Upper lobe of left lung (tissue), 6 donors: ENCODE data around the gene LAMC2. TPM values are rescaled to one million over a fixed set of nuclear protein-coding genes. Genes with fewer than 3 reads are reported as not detected.

Experiments used
- ATAC-seq, 2 donors: fragments of 200-7000 bp; cut with Tn5 transposase; one replicate each; pipeline ENCODE4 v1.9.1; 2022; ENCODE audit warnings: mild to moderate bottlenecking in 2 of 2, moderate library complexity in 2 of 2; ENCODE audit not compliant: low FRiP score in 2 of 2
- DNase-seq, 2 donors: peaks; one replicate each; pipeline ENCODE4 v3.0.0-alpha.2; 2019 to 2020
- H3K27ac ChIP-seq, 4 donors: fragments of 200-600 bp; sonication (generic); one replicate each; pipeline ENCODE4 v1.5.1; 2016 to 2019
- H3K27me3 ChIP-seq, 4 donors: fragments of 200-600 bp; sonication (generic); one replicate each; pipeline ENCODE4 v1.5.1; 2017 to 2019
- H3K36me3 ChIP-seq, 4 donors: fragments of 200-600 bp; sonication (generic); one replicate each; pipeline ENCODE4 v1.5.1; 2016 to 2019
- H3K4me1 ChIP-seq, 4 donors: fragments of 200-600 bp; sonication (generic); one replicate each; pipeline ENCODE4 v1.5.1; 2018 to 2019
- H3K4me3 ChIP-seq, 4 donors: fragments of 200-600 bp; sonication (generic); one replicate each; pipeline ENCODE4 v1.5.1; 2017 to 2019; ENCODE audit warnings: mild to moderate bottlenecking in 2 of 4, moderate library complexity in 1 of 4
- H3K9me3 ChIP-seq, 4 donors: fragments of 200-600 bp; sonication (generic); one replicate each; pipeline ENCODE4 v1.5.1; 2018 to 2019
- CTCF ChIP-seq, 6 experiments: fragments of 450-650 bp in 4 of 6; fragments of 200-600 bp in 2 of 6; sonication (generic) in 2 of 6; IDR thresholded peaks; one replicate each; pipeline ENCODE4 v1.5.1; 2016 to 2019; ENCODE audit warnings: antibody characterized with exemption in 6 of 6
- EP300 ChIP-seq, 4 donors: sonication (generic); formaldehyde crosslinking; IDR thresholded peaks; one replicate each; pipeline ENCODE4 v1.5.1; 2017; ENCODE audit warnings: antibody characterized with exemption in 4 of 4, control low read depth in 2 of 4
- POLR2A ChIP-seq, 4 donors: fragments of 450-650 bp; IDR thresholded peaks; one replicate each; pipeline ENCODE4 v1.5.1; 2016 to 2017; ENCODE audit warnings: antibody characterized with exemption in 4 of 4, mild to moderate bottlenecking in 2 of 4
- POLR2AphosphoS5 ChIP-seq, 2 donors: sonication (generic); formaldehyde crosslinking; IDR thresholded peaks; one replicate each; pipeline ENCODE4 v1.5.1; 2017; ENCODE audit warnings: antibody characterized with exemption in 2 of 2
- WGBS, 2 donors: methylation state at CpG; one replicate each; pipeline ENCODE4 v1.1.5; 2017 to 2018; 5-methylcytosine and 5-hydroxymethylcytosine counted together
- total RNA-seq, 6 donors: library from RNA; depleted of rRNA in 4 of 6; stranded (reverse); fragments of >200 nt in 4 of 6; gene quantifications; one replicate each; pipeline versions ENCODE4 v1.1.0 to v1.2.1, GENCODE V29; 2016 to 2021
- donor health status: DM: no; HTN: no; CAD: no; lungs with moderate emphysema.
- donor health status: DM: no; HTN: yes; CAD: no; lungs with severe emphysema.

Gene LAMC2
- total RNA-seq, 6 donors from 2014 or later: 10.5 to 74.6 (median 46.1) TPM

- peaks cover 9 to 15% (median 13%) of the 10 kb centered on the region in 4 donors for H3K4me1 ChIP-seq
- no peak overlapping the region for H3K27ac ChIP-seq
- no peaks in the 10 kb centered on the region for H3K36me3 ChIP-seq
- WGBS, 2 donors: 92 to 96% methylated on average over 3 of the region's 3 CpGs
- no peaks in the 10 kb centered on the region for H3K9me3 ChIP-seq
- no peak overlapping the region for H3K4me3 ChIP-seq
- TF ChIP-seq EP300 (IDR thresholded peaks at IDR 0.05) (no peak), CTCF (IDR thresholded peaks at IDR 0.05) (no peak), POLR2A (IDR thresholded peaks at IDR 0.05) (no peak)
- DNase-seq (no peak), ATAC-seq (no peak)
- H3K27me3 ChIP-seq: no peaks in the 10 kb centered on the region
Measured at GRCh38 chr1:183274836-183275235, 88.8 kb downstream of the LAMC2 start.

GRCh38 chr1:183275322-183275721 is 89.3 kb downstream of the LAMC2 start:
- H3K4me1 ChIP-seq: peaks cover 13 to 16% (median 14%) of the 10 kb centered on the region in 4 donors
- no peak overlapping the region for H3K4me3 ChIP-seq
- WGBS, 2 donors: 81 to 89% methylated on average over 3 of the region's 3 CpGs
- ATAC-seq: no peak
- TF ChIP-seq POLR2AphosphoS5 (IDR thresholded peaks at IDR 0.05) (no peak), CTCF (IDR thresholded peaks at IDR 0.05) (no peak), POLR2A (IDR thresholded peaks at IDR 0.05) (no peak), EP300 (IDR thresholded peaks at IDR 0.05) (no peak)
- DNase-seq: no peak
- no peak overlapping the region for H3K27ac ChIP-seq
- H3K9me3 ChIP-seq: no peaks in the 10 kb centered on the region
- H3K36me3 ChIP-seq: no peaks in the 10 kb centered on the region
- no peaks in the 10 kb centered on the region for H3K27me3 ChIP-seq

- no peak overlapping the region for H3K27ac ChIP-seq
- WGBS, 2 donors: 85 to 92% methylated on average over 7 to 9 of the region's 9 CpGs
- no peaks in the 10 kb centered on the region for H3K36me3 ChIP-seq
- H3K4me1 ChIP-seq: peaks cover 13 to 23% (median 18%) of the 10 kb centered on the region in 4 donors
- no peaks in the 10 kb centered on the region for H3K9me3 ChIP-seq
- TF ChIP-seq POLR2A (IDR thresholded peaks at IDR 0.05): no peak
- H3K27me3 ChIP-seq: no peaks in the 10 kb centered on the region
- DNase-seq (no peak), ATAC-seq (no peak)
- H3K4me3 ChIP-seq: no peak overlapping the region
Measured at GRCh38 chr1:183276386-183277080, 90.5 kb downstream of the LAMC2 start.

- no peaks in the 10 kb centered on the region for H3K36me3 ChIP-seq
- no peak for DNase-seq
- H3K4me3 ChIP-seq: no peak overlapping the region
- no peak for TF ChIP-seq EP300 (IDR thresholded peaks at IDR 0.05)
- no peak for TF ChIP-seq POLR2A (IDR thresholded peaks at IDR 0.05)
- no peak for TF ChIP-seq CTCF (IDR thresholded peaks at IDR 0.05)
- no peak for TF ChIP-seq POLR2AphosphoS5 (IDR thresholded peaks at IDR 0.05)
- ATAC-seq: no peak
- no peaks in the 10 kb centered on the region for H3K27me3 ChIP-seq
- WGBS, 2 donors: 78 to 82% methylated on average over 7 of the region's 7 CpGs
- H3K9me3 ChIP-seq: no peaks in the 10 kb centered on the region
- peaks cover 18 to 31% (median 24%) of the 10 kb centered on the region in 4 donors for H3K4me1 ChIP-seq
- H3K27ac ChIP-seq: peak overlapping the region in 3 of 4 donors; percentile 80 to 87 (median 87)
Measured at GRCh38 chr1:183277821-183278738, 92.0 kb downstream of the LAMC2 start.
